Measurements from ENCODE around the gene PHTF2. TPM values are rescaled to one million over a fixed set of nuclear protein-coding genes. Genes with fewer than 3 reads are reported as not detected.

Gene PHTF2
- polyA plus RNA-seq, 1 donor (not counting 4 experiments of a cell fraction or from before 2014, with no cell fraction given) = 24.1 TPM

- DNase-seq (ENCODE audit: low read depth, low spot score) = no peak
- Histone ChIP-seq H3K27me3 (ENCODE audit: control insufficient read depth, extremely low read depth, insufficient read depth, low read length) (no peaks in the 10 kb centered on the region), H3K4me1 (ENCODE audit: control insufficient read depth, extremely low read depth, insufficient read depth, low read length) (peaks cover 18% of the 10 kb centered on the region), H3K36me3 (ENCODE audit: control insufficient read depth in 2 of 2, extremely low read depth in 1 of 2, insufficient read depth in 2 of 2, low read length in 2 of 2) (no peaks in the 10 kb centered on the region), H3K4me3 (ENCODE audit: control insufficient read depth in 2 of 3, extremely low read depth in 1 of 3, insufficient read depth in 2 of 3, low read depth in 1 of 3, low read length in 3 of 3) (no peak overlapping the region), H3K79me2 (ENCODE audit: control insufficient read depth, insufficient read depth, low read length) (peaks cover 2% of the 10 kb centered on the region), H3K27ac (ENCODE audit: control insufficient read depth, insufficient read depth, low read length) (no peak overlapping the region), H2AFZ (ENCODE audit: control insufficient read depth, low read length) (no peak overlapping the region), H4K20me1 (ENCODE audit: control insufficient read depth, extremely low read depth, insufficient read depth, low read length) (no peaks in the 10 kb centered on the region), H3K4me2 (ENCODE audit: control insufficient read depth, extremely low read depth, insufficient read depth, low read depth, low read length) (no peak overlapping the region), H3K9ac (ENCODE audit: control insufficient read depth, extremely low read depth, insufficient read depth, low read length) (no peak overlapping the region), H3K9me3 (ENCODE audit: control insufficient read depth, low read depth, low read length) (no peaks in the 10 kb centered on the region), H3K9me1 (ENCODE audit: control insufficient read depth, extremely low read depth, insufficient read depth, low read length) (no peaks in the 10 kb centered on the region)
- no peak for FAIRE-seq
- TF ChIP-seq CTCF (optimal IDR thresholded peaks at IDR 0.05 in 1 of 3, IDR thresholded peaks at IDR 0.05 in 1 of 3, conservative IDR thresholded peaks at IDR 0.05 in 1 of 3; ENCODE audit: extremely low read depth in 1 of 3, insufficient read depth in 2 of 3, low read length in 3 of 3) (no peak), EZH2 (IDR thresholded peaks at IDR 0.05; ENCODE audit: low read length) (no peak)
- dilution Hi-C loops (cut with MboI; ENCODE audit: extremely low pct_ligation_motif_present, low sequenced_read_pairs) = no loop called here
Observed at GRCh38 chr7:77830649-77831355, 32.2 kb downstream of the PHTF2 start.

- no peak for TF ChIP-seq CTCF (optimal IDR thresholded peaks at IDR 0.05 in 1 of 3, IDR thresholded peaks at IDR 0.05 in 1 of 3, conservative IDR thresholded peaks at IDR 0.05 in 1 of 3; ENCODE audit: extremely low read depth in 1 of 3, insufficient read depth in 2 of 3, low read length in 3 of 3)
- TF ChIP-seq EZH2 (IDR thresholded peaks at IDR 0.05; ENCODE audit: low read length) = no peak
- Histone ChIP-seq H3K9me3 (ENCODE audit: control insufficient read depth, low read depth, low read length) (no peaks in the 10 kb centered on the region), H3K9me1 (ENCODE audit: control insufficient read depth, extremely low read depth, insufficient read depth, low read length) (no peaks in the 10 kb centered on the region), H3K79me2 (ENCODE audit: control insufficient read depth, insufficient read depth, low read length) (peaks cover 4% of the 10 kb centered on the region), H2AFZ (ENCODE audit: control insufficient read depth, low read length) (no peak overlapping the region), H3K36me3 (ENCODE audit: control insufficient read depth in 2 of 2, extremely low read depth in 1 of 2, insufficient read depth in 2 of 2, low read length in 2 of 2) (no peaks in the 10 kb centered on the region), H3K4me3 (ENCODE audit: control insufficient read depth in 2 of 3, extremely low read depth in 1 of 3, insufficient read depth in 2 of 3, low read depth in 1 of 3, low read length in 3 of 3) (no peak overlapping the region), H3K9ac (ENCODE audit: control insufficient read depth, extremely low read depth, insufficient read depth, low read length) (no peak overlapping the region), H3K4me2 (ENCODE audit: control insufficient read depth, extremely low read depth, insufficient read depth, low read depth, low read length) (no peak overlapping the region), H3K27me3 (ENCODE audit: control insufficient read depth, extremely low read depth, insufficient read depth, low read length) (no peaks in the 10 kb centered on the region), H3K4me1 (ENCODE audit: control insufficient read depth, extremely low read depth, insufficient read depth, low read length) (peaks cover 18% of the 10 kb centered on the region), H4K20me1 (ENCODE audit: control insufficient read depth, extremely low read depth, insufficient read depth, low read length) (no peaks in the 10 kb centered on the region), H3K27ac (ENCODE audit: control insufficient read depth, insufficient read depth, low read length) (no peak overlapping the region)
- DNase-seq (ENCODE audit: low read depth, low spot score) (no peak), FAIRE-seq (no peak)
- dilution Hi-C loops (cut with MboI; ENCODE audit: extremely low pct_ligation_motif_present, low sequenced_read_pairs) = no loop called here
Observed at GRCh38 chr7:77831481-77831880, 32.9 kb downstream of the PHTF2 start.
